Measurements from ENCODE around the gene C20orf173.

C20orf173 gene

DNA sequence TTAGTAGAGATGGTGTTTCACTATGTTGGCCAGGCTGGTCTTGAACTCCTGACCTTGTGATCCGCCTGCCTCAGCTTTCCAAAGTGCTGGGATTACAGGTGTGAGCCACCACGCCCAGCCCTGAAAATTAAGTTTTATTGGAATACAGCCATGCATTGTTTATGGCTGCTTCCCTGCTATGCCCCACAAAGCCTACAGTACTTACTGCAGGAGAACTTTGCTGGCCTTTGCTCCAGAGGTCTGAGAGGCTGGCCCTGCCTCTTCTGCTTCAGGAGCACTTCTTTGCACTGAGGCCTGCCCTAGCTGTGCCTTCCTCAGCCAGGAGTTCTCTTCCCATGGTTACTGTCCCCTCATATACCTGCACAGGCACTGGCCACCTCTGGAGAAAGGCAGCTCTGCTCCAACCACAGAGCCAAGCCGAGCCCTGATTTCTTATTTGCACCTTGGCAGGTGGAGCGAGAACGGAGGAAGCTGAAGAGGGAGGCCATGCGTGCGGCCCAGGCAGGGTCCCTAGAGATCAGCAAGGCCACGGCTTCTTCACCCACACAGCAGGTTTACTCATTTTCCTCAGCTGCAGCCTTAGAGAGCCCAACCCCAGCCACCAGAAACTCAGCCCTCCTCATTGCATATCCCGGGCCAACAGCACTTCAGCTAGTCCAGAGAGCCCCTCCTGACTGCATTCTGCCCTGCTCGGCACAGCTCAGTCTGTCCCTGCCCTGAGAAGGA is 20.8 kb downstream of the C20orf173 start:
- no peak overlapping the region for H3K4me3 ChIP-seq (ENCODE audit: low read depth, low read length)

DNA sequence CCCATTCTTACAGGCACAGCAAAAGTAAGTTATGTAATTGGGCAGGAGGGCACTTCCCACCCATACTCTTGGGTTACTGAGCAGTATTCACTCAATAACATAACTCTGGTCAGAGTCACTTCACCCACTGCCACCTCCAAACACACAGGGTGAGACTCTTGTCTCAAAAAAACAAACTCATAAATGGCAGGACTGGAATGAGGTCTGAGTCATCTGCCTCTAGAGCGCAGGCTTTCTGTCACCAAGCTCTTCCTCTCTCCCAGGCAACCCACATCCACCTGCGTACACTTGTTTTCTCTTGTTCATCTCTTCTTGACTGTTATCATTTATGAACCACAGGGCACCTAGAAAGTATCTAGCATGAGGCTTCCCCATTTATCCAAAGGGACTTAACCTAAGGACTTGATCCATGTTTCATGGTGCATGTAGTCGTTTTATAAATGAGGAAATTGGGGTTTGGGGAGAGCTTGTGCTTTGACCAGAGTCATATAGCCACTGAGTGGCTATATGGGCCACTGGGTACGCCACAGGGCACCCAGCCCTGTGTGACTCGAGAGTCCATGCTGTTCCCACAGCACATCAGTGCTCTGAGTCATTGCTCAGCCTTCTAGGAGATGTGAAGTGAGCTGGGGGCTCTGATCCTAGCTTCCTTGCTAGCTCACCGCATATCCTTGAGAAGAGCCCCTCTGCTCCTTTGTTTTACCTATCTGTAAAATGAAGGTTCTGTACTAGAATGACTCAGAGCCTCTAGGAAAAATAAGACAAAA is 22.4 kb downstream of the C20orf173 start:
- no peak overlapping the region for H3K4me3 ChIP-seq (ENCODE audit: low read depth, low read length)

DNA sequence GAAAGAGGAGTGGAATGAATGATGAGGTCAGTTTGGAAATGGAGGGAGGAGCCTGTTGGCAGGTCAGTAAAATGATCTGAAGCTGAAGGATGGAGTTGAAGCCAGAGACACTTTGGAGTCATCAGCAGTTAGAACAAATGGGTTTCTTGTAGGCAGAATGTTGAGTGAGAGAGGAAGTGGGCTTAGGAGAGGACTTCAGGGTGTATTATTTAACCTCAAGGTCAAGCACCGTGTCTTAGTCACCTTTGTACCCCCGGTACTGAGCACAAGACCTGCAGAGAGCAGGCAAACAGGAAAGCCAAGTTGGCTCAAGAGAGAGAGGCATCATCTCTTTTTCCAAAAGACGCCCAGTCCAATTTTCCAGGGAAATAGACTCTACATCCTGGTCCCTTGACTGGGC is 23.3 kb downstream of the C20orf173 start:
- H3K4me3 ChIP-seq (ENCODE audit: low read depth, low read length), result no peak overlapping the region

DNA sequence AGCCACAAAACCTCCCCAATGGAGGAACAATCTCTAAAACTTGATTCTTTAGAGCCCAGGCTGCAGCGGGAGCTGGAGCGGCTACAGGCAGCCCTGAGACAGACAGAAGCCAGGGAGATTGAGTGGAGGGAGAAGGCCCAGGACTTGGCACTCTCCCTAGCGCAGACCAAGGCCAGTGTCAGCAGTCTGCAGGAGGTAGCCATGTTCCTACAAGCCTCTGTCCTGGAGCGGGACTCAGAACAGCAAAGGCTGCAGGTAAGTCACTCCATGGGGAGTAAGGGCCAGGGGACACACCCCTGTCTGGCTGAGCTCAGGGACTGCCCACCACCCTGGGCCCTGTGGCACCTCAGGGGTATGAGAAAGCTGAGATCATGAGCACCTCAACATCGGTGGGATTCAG is 24.7 kb downstream of the C20orf173 start:
- H3K4me3 ChIP-seq (ENCODE audit: low read depth, low read length), result no peak overlapping the region

DNA sequence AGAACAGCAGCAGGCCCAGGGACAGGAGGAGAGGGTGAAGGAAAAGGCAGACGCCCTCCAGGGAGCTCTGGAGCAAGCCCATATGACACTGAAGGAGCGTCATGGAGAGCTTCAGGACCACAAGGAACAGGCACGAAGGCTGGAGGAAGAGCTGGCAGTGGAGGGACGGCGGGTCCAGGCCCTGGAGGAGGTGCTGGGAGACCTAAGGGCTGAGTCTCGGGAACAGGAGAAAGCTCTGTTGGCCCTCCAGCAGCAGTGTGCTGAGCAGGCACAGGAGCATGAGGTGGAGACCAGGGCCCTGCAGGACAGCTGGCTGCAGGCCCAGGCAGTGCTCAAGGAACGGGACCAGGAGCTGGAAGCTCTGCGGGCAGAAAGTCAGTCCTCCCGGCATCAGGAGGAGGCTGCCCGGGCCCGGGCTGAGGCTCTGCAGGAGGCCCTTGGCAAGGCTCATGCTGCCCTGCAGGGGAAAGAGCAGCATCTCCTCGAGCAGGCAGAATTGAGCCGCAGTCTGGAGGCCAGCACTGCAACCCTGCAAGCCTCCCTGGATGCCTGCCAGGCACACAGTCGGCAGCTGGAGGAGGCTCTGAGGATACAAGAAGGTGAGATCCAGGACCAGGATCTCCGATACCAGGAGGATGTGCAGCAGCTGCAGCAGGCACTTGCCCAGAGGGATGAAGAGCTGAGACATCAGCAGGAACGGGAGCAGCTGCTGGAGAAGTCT is 25.5 kb downstream of the C20orf173 start:
- no peak overlapping the region for H3K4me3 ChIP-seq (ENCODE audit: low read depth, low read length)

DNA sequence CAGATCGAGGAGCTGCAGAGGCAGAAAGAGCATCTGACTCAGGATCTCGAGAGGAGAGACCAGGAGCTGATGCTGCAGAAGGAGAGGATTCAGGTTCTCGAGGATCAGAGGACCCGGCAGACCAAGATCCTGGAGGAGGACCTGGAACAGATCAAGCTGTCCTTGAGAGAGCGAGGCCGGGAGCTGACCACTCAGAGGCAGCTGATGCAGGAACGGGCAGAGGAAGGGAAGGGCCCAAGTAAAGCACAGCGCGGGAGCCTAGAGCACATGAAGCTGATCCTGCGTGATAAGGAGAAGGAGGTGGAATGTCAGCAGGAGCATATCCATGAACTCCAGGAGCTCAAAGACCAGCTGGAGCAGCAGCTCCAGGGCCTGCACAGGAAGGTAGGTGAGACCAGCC is 26.2 kb downstream of the C20orf173 start:
- H3K4me3 ChIP-seq (ENCODE audit: low read depth, low read length), result no peak overlapping the region

DNA sequence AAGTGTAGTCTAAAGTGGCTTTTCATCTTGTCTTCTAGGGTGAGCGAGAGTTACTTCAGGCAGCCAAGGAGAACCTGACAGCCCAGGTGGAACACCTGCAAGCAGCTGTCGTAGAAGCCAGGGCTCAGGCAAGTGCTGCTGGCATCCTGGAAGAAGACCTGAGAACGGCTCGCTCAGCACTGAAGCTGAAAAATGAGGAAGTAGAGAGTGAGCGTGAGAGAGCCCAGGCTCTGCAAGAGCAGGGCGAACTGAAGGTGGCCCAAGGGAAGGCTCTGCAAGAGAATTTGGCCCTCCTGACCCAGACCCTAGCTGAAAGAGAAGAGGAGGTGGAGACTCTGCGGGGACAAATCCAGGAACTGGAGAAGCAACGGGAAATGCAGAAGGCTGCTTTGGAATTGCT is 27.1 kb downstream of the C20orf173 start:
- no peak overlapping the region for H3K4me3 ChIP-seq (ENCODE audit: low read depth, low read length)

DNA sequence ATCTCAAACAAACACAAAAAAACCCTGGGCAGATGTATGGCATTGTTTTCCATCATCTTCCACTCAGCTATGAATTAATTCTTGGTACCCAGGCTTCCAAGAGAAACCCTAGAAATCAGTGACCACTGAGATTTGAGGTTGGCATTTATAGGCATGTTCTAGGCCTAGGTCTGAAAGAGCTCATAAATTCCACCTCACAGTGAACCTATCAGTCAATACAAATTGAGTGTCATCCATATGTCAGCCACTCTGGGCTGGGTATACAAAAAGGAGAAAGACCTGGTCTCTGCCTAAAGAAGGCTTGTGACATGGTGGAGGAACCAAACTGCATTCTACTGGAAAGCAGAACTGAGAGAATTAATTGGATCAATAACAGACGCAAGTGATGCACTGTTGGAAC is 30.2 kb downstream of the C20orf173 start:
- no peak overlapping the region for H3K4me3 ChIP-seq (ENCODE audit: low read depth, low read length)

DNA sequence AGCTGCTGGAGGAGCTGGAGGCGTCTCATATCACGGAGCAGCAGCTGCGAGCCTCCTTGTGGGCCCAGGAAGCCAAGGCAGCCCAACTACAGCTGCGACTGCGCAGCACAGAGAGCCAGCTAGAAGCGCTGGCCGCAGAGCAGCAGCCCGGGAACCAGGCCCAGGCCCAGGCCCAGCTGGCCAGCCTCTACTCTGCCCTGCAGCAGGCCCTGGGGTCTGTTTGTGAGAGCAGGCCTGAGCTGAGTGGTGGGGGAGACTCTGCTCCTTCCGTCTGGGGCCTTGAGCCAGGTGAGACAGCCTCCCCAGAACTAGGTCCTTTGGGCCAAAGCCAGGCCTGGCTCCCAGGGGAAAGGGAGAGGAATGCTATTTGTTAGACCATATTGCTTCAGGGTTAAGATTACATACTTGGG is 31.7 kb downstream of the C20orf173 start:
- H3K4me3 ChIP-seq (ENCODE audit: low read depth, low read length), result no peak overlapping the region

DNA sequence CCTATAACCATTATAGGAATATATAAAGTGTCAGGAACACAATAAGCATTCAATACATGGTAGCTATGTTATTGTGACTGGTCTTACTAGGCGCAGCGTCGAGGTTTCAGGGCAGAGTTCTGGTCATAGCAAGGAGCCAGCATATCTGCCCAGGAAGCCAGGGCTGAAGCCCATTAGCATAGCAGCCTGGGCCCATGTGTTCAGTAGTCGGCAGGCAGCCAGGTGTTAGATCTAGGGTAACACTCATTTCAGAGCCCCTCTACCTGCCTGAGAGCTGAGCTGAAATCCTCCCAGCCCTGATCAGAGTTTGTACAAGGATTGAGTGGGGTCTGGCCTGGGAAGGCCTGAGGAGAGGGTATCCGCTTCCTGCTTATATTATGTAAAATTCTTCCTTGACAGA is 32.1 kb downstream of the C20orf173 start:
- H3K4me3 ChIP-seq (ENCODE audit: low read depth, low read length), result no peak overlapping the region

DNA sequence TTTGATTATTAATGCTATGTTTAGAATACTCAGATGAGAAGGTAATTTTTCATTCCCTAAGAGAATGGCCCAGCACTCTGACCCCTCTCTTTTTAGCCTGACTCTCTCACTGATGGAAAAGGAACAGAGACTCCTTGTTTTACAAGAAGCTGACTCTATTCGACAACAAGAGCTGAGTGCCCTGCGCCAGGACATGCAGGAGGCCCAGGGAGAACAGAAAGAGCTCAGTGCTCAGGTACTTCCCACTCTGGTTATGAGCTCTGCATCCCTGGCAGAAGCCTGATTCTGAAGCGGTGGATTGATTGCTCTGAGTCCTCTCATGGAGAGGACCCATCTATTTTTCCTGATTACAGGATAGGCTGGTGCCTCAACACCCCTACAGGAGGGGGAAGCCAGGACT is 33.0 kb downstream of the C20orf173 start:
- no peak overlapping the region for H3K4me3 ChIP-seq (ENCODE audit: low read depth, low read length)

DNA sequence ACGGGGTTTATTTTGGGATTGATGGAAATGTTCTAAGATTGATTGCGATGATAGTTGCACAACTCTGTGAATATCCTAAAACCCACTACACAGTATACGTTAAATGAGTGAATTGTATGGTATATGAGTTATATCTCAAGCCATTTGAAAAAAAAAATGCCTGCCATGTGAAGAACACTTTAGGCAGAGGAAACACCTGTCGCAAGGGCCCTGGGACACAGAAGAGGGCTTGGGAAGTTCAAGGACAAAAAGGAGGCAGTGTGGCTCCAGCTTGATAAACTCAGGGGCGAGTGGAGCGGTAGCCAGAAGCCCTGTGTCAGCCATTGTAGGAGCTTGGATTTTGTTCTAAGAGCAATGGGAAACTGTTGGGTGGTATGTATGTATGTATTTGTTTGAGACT is 37.1 kb downstream of the C20orf173 start:
- H3K4me3 ChIP-seq (ENCODE audit: low read depth, low read length), result no peak overlapping the region

DNA sequence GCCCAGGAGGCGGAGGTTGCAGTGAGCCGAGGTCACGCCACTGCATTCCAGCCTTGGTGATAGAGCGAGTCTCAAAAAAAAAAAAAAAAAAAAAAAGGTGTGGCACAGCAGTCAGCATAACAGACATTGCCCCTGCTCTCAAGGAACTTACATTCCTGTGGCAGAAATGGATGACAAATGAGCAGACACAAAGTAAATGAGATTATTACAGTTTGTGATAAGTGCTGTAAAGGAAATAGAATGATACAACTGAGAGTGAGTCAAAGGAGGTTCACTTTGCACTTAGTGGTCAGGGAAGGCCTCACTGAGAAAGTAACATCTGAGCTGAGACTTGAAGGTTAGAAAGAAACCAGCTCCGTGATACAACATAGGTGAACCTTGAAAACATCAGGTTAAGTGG is 37.6 kb downstream of the C20orf173 start:
- no peak overlapping the region for H3K4me3 ChIP-seq (ENCODE audit: low read depth, low read length)

DNA sequence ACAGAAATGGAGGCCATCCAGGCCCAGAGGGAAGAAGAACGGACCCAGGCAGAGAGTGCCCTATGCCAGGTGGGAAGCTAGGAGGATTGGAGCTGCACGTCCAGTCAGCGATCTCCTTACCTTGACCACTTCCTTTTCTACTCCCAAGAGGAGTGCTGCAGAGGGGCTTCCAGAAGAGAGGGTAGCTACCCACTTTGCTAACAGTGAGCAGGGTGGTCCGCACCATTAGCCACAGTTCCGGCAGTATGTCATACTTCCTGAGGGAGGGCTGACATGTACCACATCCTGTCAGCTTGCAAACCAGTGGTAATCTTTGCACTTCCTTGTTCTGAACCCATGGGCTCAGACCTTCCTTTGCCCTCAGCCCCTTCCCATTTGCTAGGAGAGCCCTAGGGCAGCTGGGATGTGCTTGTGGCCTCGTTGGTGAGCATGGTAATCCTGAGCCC is 38.7 kb downstream of the C20orf173 start:
- H3K4me3 ChIP-seq (ENCODE audit: low read depth, low read length), result no peak overlapping the region

DNA sequence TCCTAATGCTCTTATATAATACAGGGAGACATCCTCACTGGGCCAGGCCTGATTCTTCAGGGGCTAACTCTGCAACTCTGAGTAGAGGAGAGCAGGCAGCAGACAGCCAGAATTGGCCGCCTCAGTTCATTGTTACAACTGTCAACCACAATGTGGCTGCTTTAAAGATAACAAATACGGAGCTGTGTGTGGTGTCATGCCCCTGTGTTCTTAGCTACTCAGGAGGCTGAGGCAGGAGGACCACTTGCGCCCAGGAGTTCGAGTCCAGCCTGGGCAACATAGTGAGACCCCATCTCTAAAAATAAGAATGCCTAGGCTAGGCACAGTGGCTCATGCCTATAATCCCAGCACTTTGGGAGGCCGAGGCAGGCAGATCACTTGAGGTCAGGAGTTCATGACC is 39.7 kb downstream of the C20orf173 start:
- H3K4me3 ChIP-seq (ENCODE audit: low read depth, low read length), result no peak overlapping the region

DNA sequence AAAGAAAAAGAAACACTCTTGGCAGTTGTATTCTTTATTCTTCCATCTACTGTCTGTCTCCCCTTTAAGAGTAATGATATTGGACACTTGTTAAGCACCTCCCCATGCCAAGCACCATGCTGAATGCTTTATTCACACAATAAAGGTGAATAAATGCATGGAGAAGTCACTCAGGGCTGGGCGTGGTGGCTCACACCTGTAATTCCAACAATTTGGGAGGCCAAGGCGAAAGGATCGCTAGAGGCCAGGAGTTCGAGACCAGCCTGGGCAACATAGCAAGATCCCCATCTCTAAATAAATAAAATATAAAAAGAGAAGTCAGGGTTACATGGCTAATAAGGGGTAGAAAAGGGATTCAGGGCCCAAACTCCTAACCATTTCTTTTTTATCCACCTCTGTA is 42.0 kb downstream of the C20orf173 start:
- no peak overlapping the region for H3K4me3 ChIP-seq (ENCODE audit: low read depth, low read length)

DNA sequence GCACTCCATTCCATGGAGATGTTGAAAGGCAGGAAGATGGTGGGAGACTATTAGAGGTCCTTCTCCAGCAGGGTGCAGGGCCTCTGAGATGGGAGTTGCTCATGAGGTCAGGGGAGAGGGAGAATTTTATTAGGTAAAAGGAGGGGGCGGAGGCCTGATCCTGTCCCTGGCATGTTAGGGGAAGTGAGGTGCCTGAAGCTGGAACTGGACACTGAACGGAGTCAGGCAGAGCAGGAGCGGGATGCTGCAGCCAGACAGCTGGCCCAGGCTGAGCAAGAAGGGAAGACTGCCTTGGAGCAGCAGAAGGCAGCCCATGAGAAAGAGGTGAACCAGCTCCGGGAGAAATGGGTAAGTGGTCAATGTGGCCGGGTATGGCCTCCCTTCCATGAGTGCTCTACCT is 49.7 kb downstream of the C20orf173 start:
- H3K4me3 ChIP-seq (ENCODE audit: low read depth, low read length), result no peak overlapping the region

DNA sequence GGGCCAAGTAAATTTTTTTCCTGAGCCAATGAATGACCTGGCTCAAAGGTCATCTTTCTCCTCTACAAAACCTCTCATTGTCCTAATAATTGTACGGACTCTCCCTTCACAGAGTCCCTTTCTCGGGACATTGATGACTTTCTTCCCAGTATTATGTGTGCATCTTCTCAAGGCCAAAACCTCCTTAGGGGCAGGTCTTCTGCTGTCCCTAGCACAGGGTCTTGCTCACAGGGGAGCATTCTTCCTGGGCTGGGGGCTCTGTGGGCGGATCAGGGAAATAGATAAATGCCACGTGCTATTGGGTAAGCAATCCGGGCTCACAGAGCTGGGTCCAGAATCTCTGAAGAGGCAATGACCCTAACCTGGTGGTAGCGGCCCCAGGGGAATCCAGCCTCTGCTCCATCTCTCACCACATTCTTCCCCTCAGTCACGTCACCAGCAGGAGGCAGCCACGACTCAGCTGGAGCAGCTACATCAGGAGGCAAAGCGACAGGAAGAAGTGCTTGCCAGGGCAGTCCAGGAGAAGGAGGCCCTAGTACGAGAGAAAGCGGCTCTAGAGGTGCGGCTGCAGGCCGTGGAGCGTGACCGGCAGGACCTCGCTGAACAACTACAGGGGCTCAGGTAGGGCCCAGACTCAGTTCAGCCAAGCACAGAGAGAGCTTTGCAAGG is 50.5 kb downstream of the C20orf173 start:
- H3K4me3 ChIP-seq (ENCODE audit: low read depth, low read length), result no peak overlapping the region

Data from iPS-11a (cell line).